SK-N-MC (cell line): ENCODE results near the gene OR5K4.

Experiments used
- EZH2 ChIP-seq: fragments of 200-600 bp; sonication (generic); IDR thresholded peaks from one replicate; pipeline ENCODE4 v1.6.1; 2017; ENCODE audit warnings: antibody characterized with exemption
- POLR2AphosphoS5 ChIP-seq: IDR thresholded peaks from 2 replicates; pipeline ENCODE4 v1.6.1; 2012; ENCODE audit warnings: mild to moderate bottlenecking, low read depth, low read length, borderline replicate concordance

- TF ChIP-seq POLR2AphosphoS5: no peak
- no peak for TF ChIP-seq EZH2
Measured at GRCh38 chr3:98359250-98359649, 5.6 kb downstream of the OR5K4 start.
